GM20000 (cell line): ENCODE measurements around the gene CUL2.

Source experiments
- DNase-seq: peaks from one replicate; pipeline ENCODE4 v3.0.0; 2012; ENCODE audit warnings: low spot score
- TF ChIP-seq, protein P1 (sequence below): IDR thresholded peaks from 2 replicates; pipeline ENCODE4 v1.5.1; 2012; ENCODE audit warnings: mild to moderate bottlenecking, control low read depth; ENCODE audit errors: extremely low read depth, missing control alignments

The CUL2 gene

GRCh38 chr10:35127289-35127891 lies 37.2 kb upstream of the CUL2 start:
- DNase-seq, result peak; percentile 31
- TF ChIP-seq, protein P1, sequence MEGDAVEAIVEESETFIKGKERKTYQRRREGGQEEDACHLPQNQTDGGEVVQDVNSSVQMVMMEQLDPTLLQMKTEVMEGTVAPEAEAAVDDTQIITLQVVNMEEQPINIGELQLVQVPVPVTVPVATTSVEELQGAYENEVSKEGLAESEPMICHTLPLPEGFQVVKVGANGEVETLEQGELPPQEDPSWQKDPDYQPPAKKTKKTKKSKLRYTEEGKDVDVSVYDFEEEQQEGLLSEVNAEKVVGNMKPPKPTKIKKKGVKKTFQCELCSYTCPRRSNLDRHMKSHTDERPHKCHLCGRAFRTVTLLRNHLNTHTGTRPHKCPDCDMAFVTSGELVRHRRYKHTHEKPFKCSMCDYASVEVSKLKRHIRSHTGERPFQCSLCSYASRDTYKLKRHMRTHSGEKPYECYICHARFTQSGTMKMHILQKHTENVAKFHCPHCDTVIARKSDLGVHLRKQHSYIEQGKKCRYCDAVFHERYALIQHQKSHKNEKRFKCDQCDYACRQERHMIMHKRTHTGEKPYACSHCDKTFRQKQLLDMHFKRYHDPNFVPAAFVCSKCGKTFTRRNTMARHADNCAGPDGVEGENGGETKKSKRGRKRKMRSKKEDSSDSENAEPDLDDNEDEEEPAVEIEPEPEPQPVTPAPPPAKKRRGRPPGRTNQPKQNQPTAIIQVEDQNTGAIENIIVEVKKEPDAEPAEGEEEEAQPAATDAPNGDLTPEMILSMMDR, result no peak

- DNase-seq, result peak; percentile 96
- TF ChIP-seq, protein P1, result peak; percentile 50
Measured at GRCh38 chr10:35126530-35127288, 36.6 kb upstream of the CUL2 start, which contains the start of gene CREM. Gene CREM (plus strand): TSS chr10:35126846. CDS start chr10:35137836, 10,990 bp downstream.

DNA sequence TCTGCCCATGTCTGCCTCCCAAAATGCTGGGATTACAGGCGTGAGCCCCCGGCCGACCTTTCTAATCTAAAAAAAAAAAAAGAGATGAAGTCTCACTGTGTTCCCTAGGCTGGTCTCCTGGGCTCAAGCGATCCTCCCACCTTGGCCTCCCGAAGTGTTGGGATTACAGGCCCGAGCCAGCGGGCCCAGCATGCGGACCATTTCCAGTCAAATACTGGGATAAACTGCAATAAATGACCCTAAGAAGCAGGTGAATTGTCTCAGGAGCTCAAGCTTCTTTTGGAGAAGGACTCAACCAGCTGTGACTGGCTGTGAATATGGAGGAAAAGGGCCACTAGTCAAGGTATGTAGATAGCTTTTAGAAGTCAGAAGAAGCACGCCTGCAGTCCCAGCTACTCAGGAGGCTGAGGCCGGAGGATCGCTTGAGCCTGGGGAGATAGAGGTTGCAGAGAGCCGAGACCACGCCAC lies 36.0 kb upstream of the CUL2 start:
- TF ChIP-seq, protein P1, result no peak
- DNase-seq, result no peak

DNA sequence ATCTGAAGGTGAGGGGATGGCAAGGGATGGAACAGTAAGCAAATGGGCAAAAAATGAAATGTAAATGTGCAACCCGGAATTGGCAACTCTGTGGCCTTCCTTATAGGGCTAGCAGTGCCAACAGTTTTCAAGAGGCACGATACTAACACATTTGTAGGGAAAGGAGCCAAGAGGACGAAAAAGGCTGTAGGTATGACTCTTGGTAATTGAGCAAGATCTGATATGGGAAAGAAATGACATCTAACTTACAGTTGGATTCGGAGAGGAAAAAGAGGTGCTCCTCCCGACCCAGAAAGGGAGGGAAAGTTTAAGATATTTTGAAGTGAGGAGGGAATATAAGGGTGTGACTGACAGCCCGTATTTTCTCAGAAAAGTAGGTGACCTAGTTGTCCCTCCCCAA lies 34.4 kb upstream of the CUL2 start:
- no peak for DNase-seq
- TF ChIP-seq, protein P1, result no peak

- TF ChIP-seq, protein P1, result no peak
- DNase-seq, result no peak
Measured at GRCh38 chr10:35119378-35119777, 29.2 kb upstream of the CUL2 start.

DNA sequence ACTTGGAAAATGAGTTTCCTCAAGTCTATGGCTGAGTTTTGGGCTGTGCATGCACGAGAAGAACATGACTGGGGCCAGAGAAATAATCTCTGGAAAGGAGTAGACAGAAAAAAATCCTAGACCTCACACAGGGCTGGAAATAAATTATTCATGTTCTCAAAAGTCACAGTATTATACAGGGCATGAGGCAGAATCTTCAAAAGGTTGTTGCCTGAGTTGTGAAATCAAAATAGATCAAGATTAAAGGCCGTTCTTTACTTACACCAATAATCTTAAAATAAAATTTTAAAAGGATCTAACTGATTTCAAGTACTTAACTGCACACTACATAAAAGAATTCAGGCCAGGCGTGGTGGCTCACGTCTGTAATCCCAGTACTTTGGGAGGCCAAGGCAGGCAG lies 22.4 kb upstream of the CUL2 start:
- DNase-seq, result no peak
- TF ChIP-seq, protein P1, result no peak

DNA sequence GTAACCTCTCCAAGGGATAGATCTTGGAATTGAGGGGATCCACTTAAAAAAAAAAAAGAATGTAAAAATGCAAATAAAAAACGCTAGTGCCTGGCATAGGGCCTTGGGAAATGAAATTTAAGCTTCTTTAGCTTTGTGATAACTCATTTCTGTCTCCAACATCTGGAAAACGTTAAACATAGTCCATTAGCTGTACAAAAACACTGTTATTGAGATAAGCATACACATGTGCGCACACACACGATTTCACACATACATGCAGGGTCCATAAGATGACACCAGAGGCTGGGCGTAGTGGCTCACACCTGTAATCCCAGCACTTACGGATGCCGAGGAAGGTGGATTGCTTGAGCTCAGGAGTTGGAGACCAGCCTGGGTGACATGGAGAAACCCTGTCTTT lies 13.7 kb upstream of the CUL2 start:
- TF ChIP-seq, protein P1, result no peak
- DNase-seq, result no peak
